HCEC 1CT (cell line): ENCODE results near the gene GPR160.
"Not testable (repeated sequence)": the region's sequence is repeated elsewhere in the genome, so short reads cannot be mapped to it uniquely, and the experiment has no call there.

ENCODE experiments used
- DNase-seq: peaks from one replicate; pipeline ENCODE4 v3.0.0-alpha.2; 2017

Gene GPR160, protein sequence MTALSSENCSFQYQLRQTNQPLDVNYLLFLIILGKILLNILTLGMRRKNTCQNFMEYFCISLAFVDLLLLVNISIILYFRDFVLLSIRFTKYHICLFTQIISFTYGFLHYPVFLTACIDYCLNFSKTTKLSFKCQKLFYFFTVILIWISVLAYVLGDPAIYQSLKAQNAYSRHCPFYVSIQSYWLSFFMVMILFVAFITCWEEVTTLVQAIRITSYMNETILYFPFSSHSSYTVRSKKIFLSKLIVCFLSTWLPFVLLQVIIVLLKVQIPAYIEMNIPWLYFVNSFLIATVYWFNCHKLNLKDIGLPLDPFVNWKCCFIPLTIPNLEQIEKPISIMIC

DNA sequence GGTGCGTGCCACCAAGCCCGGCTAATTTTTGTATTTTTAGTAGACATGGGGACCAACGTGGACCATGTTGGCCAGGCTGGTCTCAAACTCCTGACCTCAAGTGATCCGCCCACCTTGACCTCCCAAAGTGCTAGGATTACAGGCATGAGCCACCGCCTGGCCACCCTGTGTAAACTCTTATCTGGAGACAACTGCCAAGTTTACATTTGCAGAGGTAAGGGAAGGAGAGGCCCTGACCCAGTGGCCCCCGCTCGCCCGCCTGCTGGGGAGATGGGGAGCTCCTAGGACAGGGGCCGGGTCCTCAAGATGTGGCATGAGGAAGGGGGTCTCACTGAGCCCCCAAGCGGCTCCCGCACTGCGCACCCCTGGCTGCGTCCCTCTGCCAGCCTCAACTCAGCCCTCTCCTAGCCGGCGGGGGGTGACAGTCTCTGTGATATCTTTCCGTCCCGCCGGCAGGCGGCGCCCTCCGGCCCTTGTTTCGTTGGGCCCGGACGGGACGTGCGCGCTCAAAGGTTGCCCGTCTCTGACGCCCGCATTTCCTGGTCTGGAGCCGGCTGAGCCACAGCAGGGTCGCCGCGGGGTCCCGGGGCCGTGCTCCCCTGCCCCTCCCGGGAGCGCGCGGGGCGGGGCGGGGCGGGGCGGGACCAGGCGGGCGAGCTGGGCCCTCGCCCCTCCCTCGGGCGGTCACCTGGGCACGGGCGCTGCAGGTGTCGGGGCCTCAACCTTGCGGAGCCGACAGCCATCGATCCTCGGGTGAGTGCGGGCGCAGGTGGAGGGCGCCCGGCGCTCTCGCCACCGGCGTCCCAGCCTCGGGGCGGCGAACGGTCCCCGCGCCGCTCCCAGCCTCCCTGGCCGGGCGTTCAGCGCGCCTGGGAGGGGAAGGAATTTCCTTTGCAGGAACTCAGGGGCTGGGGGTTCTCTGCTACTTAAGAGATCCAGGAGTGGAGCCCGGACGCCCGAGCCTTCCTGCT is at the start of gene GPR160:
Gene GPR160 (plus strand): TSS at position 533 of the 971 bp plus-strand sequence. CDS start 45,978 bp downstream, outside the sequence.
- peak; percentile 32 for DNase-seq

- DNase-seq: no peak
Measured at GRCh38 chr3:169990431-169990830, 47.4 kb upstream of the GPR160 start.

- no peak for DNase-seq
Measured at GRCh38 chr3:169992156-169992555, 45.6 kb upstream of the GPR160 start.

- no peak for DNase-seq
Measured at GRCh38 chr3:169992781-169993180, 45.0 kb upstream of the GPR160 start.

DNA sequence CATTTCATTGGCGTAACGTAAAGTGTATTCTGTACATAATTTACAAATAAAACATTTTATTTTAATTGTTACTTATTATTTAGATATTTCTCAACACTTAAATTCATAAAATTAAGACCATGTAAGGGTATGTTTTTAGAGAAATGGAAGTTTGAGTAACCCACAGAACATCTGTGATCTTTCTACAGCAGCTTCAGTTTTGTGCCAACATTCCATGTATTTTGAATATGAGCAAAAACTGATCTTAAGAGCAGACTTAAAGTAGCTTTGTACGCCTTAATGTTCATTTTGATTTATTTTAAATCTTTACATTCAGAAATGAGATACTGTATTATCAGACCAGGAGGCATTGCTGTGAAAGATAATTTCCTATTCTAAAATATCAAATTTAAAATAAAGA is 44.0 kb upstream of the GPR160 start:
- DNase-seq: no peak

GRCh38 chr3:169996063-169996462 is 41.7 kb upstream of the GPR160 start:
- no peak for DNase-seq

DNA sequence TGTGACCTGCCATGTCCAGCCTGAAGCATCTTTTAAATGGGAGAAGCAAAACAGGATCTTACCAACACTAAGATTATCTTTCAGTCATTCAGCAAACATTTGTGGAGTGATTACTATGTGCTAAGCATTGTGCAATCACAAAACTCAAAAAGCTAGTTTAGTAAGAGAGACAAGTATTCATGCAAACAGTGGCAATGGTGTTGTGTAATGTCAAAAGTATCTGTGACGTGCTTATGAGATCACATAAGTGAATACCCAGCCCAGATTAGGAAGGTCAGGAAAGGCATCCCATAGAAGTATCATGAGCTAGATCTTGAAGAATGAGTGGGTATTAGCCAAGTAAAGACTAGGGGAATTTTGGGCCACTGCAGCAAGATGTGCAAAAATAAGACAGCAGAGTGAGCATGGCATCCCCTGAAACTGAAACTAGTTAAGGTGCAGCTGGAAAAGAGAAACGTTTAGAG is 39.1 kb upstream of the GPR160 start:
- peak; percentile 93 for DNase-seq

- no peak for DNase-seq
Measured at GRCh38 chr3:169999433-169999832, 38.4 kb upstream of the GPR160 start.

DNA sequence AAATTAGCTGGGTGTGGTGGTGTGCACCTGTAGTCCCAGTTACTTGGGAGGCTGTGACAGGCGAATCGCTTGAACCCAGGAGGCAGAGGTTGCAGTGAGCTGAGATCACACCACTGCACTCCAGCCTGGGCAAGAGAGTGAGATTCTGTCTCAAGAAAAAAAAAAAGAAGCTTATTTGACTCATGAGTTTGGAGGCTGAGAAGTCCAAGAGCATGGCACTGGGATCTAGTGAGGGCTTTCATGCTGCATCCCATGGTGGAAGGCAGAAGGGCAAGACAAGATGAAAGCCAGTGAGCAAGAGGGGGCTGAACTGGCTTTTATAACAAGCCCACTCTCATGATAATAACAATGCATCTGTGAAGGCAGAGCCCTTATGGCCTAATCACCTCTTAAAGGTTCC is 37.7 kb upstream of the GPR160 start:
- no peak for DNase-seq

DNA sequence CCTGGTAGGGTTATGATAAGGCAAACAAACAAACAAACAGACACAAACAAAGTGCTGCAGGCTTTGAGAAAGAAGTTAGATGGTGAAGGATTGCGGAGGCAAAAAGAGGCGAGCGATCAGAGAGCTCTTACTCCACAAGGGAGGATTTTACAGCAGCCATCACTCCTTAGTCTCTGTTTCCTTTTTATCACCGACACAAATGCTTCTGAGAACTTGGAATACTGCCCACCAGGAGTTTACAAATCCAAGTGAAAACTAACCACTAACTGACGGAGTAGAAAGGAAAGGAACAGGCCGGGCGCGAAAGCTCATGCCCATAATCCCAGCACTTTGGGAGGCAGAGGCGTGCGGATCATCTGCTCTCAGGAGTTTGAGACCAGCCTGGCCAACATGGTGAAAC is 35.6 kb upstream of the GPR160 start:
- DNase-seq: no peak

DNA sequence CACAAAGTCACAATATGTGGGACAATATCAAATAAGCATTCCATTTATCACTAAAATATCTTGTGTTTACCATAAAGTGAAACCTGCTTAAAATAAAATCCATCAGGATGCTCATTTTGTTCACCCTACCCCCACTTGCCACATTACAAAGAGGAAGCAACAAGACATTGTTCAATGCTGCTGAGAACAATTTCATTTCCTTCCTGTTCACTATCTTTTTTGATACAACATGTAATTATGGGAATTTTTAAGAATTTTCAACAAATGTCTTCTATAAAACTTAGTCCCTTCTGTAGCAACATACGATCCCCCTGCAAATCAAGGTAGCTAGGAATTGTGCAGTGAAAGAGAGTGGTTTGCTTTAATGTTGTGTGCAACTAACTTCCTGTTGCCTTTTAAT is 34.9 kb upstream of the GPR160 start:
- DNase-seq: no peak

GRCh38 chr3:170003881-170004356 is 33.9 kb upstream of the GPR160 start:
- no peak for DNase-seq

DNA sequence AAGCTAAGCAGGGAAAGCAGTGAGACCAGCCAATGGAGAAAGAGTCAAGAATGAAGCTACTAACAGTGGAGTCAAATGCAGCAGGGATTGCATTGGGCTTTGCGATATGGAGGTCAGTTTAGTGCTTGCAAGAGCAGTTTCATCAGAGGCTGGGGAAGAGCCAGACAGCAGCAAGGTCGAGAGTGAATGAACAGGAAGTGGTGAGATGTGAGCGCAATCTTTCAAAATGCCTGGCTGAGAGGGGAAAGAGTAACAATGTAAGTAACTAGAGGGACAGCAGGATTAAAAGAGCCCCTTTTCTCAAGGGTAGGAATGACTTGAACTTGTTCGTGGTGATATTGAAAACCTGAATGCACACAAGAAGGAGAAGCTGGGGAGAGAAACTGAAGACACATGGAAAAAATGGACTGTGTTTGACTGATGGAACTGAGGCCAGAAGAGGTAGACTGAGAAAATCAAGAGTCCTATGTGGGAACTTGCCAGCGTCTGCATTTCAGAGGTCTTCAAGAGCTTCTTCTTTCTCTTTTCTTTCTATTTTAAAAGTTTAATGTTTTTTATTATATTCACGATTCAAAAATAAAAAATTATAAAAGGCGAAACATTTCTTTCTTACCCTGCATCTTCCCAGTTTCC is 30.6 kb upstream of the GPR160 start:
- peak; percentile 68 for DNase-seq

DNA sequence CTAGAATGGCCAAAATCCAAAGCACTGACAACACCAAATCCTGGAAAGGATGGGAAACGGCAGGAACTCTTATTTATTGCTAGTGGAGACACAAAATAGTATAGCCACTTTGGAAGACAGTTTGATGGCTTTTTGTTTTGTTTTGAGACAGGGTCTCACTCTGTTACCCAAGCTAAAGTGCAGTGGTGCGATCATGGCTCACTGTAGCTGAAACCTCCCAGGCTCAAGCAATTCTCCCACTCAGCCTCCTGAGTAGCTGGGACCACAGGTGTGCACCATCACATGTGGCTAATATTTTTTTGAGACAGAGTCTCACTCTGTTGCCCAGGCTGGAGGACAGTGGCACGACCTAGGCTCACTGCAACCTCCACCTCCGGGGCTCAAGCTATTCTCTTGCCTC is 27.3 kb upstream of the GPR160 start:
- no peak for DNase-seq

DNA sequence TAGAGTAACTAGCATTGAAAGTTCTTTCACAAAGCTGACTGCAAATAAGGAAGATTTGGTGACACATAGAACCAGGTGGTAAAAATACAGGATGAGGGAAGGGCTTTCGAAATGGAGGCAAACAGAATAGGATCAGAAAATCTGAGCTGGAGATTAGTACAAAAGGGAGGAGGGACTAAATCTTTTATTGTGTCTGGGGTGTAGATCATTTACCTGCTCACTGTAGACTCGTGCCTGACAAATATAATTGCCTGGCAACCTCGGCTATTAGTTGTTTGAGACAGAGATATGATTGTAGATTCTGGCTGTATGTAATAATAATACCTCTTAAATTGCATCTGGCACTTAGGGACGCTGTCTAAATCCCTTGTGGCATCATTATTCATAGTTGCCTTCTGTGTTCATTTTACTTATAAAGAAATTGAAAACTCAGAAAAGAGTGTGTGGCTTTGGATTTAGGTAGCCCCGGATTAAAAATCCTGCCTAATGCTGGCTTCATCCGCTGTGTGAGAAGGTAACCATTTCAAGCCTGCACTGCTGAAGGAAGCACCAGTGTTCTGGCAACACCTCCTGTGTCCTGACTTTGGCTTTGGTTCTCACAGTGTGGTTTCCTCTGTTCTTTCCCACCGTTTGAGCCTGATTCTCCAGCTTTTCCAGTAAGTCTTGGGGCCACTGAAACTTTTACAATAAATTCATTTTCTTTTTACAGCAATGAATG is 25.0 kb upstream of the GPR160 start:
- no peak for DNase-seq

GRCh38 chr3:170016057-170016456 is 21.7 kb upstream of the GPR160 start:
- no peak for DNase-seq

DNA sequence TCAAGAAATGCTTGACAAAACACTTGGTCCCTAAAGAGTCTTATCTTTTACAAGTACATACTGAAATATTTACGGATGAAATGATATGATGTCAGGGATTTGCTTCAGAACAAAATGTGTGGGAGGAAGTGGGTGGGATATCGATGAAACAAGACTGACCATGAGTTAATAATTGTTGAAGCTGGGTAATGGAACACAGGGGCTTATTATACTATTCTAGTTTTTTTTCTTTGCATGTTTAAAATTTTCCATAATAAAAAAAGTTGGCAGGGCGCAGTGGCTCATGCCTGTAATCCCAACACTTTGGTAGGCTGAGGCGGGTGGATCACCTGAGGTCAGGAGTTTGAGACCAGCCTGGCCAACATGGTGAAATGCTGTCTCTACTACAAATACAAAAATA is 18.5 kb upstream of the GPR160 start:
- not testable (repeated sequence) for DNase-seq

- DNase-seq: peak; percentile 15
Measured at GRCh38 chr3:170021083-170021482, 16.7 kb upstream of the GPR160 start.

- DNase-seq: no peak
Measured at GRCh38 chr3:170022336-170022735, 15.5 kb upstream of the GPR160 start.

DNA sequence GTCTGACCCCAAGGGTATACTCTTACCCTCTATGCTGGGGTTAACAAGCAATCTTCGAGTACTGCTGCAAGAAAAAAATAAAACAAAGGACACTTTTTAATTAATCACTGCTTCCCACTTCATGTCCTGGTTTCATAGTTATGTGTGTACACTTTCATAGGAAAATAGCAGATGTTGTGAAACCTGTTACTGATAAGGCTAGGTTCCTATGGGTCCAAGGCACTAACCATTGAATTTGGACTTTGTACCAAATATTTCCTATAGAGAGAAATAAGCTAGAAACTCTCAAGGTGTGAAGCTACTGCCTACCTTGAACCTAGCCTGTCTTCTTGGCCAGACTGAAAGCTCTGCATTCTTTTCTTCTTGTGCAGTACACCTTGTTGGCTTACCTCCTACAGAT is 14.6 kb upstream of the GPR160 start:
- DNase-seq: no peak

GRCh38 chr3:170024581-170024980 is 13.2 kb upstream of the GPR160 start:
- DNase-seq: no peak
